ENCODE results near the gene EIF6.
A peak's percentile ranks its signal among the peaks of the same experiment; 100 is the strongest.

EIF6 gene

GRCh38 chr20:35312318-35312717 is 27.7 kb upstream of the EIF6 start:
- DNase-seq (ENCODE audit: low read depth in 2 of 2): no peak

DNA sequence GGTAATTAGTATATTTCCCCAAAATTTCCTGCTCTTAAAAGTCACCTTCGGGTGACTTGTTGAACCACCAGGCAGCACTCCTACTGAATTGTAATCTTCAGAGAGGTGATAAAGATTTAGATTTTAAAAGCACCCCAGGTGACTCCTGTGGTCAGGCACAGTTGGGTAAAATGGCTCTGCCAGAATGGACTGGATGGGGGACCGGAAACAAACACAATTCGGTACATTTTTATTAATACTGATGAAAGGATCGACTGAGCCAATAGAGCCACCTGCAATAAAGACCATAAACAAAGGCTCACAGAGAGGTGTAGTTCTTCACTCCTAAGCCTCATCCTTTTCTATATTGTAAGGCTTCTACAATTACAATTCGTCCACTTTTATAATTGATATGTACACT is 27.2 kb upstream of the EIF6 start:
- DNase-seq (ENCODE audit: low read depth in 2 of 2): no peak

- no peak for DNase-seq (ENCODE audit: low read depth in 2 of 2)
Measured at GRCh38 chr20:35311409-35311808, 26.8 kb upstream of the EIF6 start.

DNA sequence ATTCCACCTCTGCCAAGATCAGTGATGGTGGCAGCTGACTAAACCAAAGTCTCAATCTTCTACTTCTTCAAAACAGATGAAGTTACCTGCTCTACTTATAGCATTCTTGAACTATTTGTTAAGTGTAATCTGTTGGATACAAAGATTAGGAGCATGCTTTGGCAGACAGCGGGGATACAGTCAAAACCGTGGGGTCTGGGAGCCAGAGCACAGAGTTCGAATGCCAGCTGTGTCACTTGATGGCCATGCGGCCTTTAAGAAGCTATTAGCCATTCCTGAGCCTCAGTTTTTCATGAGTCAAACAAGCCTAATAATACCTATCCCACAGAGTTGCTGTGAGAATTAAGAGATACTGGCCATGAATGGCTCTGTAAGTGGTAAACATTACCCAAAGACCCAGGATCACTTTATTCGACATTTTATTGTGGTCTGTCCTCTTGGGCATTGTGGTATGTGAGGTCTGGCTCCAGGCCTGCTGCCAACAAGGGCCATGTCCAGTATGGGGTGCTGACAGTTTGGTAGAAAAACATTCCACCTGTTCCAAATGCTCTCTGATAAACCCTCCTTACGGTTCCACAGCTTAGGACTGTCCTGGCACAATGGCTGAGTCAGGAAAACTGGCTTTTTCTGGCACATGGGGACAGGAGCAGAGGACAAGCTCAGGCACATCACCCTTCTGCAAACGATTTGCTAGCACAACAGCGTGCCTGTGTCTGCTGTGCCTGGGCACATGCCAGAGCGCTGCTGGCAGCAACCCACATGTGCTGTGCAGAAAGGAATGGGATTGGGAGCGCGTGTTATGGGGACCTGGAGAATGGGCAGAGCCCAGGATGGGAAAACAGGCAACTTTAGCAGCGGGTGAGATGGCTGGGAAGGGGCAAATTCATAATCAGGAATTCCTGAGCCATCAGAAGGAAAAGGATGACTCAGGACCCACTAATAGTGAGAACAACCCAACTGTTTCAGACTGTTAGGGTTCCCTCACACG is 23.4 kb upstream of the EIF6 start:
- DNase-seq (ENCODE audit: low read depth in 2 of 2): no peak

DNA sequence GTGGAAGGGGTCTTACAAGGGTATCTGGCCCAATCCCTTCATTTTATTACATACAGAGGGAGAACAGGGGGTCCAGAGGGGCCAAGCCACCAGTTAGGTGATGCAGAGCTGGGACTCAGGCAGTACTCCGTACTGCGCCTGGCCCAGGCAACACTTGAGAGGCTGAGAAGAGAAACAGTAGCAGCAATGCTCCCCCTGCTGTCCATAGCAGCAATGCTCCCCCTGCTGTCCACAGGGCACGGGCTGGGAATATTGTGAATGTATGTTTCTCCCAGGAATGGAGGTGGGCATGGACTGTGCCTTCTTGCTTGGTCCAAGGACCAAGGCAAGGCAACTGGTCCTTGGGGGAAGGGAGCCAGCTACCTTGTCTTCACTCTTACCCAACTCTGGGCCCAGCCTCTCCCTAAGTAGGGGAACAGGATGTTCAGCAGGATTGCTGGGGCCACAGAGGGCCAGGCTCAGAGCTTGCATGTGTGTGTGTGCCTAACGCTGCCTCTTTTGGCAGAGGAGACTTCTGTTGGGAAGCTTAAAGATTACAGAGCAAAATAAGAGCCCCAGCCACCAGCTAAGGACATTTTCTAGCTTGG is 22.5 kb upstream of the EIF6 start:
- DNase-seq (ENCODE audit: low read depth in 2 of 2): no peak

- DNase-seq (ENCODE audit: low read depth in 2 of 2): peak; percentile 24 to 36
Measured at GRCh38 chr20:35305682-35306556, 21.3 kb upstream of the EIF6 start.

- DNase-seq (ENCODE audit: low read depth in 2 of 2): no peak
Measured at GRCh38 chr20:35304956-35305355, 20.4 kb upstream of the EIF6 start.

GRCh38 chr20:35303735-35304491 is 19.3 kb upstream of the EIF6 start:
- peak; percentile 60 to 63 for DNase-seq (ENCODE audit: low read depth in 2 of 2)

DNA sequence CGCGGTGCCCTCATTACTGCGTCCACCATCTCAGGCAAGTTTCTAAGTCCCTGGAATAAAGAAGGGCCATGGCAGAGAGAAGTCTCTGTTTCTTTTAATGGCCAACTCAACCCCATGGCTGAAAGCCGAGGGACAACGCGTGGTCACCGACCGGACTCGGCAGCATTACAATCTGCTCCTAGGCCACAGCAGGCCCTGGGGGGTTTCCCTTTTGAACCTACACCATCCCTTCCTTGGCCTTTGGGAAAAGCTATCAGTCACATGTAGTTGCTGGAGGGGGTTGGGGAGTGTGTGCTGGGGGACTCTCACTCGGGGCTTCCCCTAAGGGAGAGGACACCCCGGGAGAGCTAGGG is 18.8 kb upstream of the EIF6 start:
- no peak for DNase-seq (ENCODE audit: low read depth in 2 of 2)

GRCh38 chr20:35302421-35303335 is 18.1 kb upstream of the EIF6 start:
- no peak for DNase-seq (ENCODE audit: low read depth in 2 of 2)

DNA sequence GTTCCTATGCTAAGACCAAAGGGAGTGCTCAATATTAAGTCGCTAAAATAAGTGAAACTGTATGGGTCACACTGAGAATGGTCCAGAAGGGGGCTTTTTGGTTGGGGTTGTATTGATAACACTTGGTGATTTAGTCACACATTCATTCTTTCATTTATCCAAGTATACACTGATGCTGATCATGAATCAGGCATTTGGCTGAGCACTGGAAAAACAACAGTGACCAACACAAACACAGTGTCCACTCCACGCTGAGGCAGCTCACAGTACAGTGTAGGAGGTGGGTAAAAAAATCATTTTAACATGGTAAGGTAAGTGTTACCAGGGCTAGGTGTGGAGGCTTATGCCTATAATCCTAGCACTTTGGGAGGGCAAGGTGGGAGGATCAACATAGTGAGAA is 16.9 kb upstream of the EIF6 start:
- no peak for DNase-seq (ENCODE audit: low read depth in 2 of 2)

DNA sequence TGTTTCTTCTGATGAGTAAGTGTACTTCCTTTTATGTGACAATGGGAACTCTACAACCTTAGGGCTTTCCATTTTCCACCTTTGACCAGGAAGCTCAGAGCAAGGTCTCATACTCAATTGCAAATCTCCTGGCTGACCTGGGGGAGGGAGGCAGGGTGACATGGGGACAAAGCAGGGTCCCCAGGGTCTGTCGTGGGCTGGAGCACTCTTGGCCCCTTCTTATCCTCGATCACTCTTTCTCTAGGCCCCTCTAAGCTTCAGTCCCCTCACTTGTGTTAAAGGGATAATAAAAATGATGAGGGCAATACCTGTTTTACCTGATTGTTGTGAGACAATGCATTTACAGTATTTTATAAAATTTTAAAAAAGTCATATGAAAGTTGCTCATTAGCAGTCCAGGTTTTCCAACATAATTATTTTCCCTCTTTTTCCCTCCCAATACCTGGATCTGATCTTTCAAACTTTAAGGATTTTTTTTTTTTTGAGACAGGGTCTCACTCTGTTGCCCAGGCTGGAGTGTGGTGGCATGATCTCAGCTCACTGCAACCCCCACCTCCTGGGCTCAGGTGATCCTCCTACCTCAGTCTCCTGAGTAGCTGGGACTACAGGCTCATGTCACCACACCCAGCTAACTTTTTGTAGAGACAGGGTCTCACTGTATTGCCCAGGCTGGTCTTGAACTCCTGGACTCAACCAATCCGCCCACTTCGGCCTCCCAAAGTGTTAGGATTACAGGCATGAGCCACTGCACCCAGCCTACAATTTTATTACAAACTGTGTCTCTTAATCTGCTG is 16.1 kb upstream of the EIF6 start:
- no peak for DNase-seq (ENCODE audit: low read depth in 2 of 2)

DNA sequence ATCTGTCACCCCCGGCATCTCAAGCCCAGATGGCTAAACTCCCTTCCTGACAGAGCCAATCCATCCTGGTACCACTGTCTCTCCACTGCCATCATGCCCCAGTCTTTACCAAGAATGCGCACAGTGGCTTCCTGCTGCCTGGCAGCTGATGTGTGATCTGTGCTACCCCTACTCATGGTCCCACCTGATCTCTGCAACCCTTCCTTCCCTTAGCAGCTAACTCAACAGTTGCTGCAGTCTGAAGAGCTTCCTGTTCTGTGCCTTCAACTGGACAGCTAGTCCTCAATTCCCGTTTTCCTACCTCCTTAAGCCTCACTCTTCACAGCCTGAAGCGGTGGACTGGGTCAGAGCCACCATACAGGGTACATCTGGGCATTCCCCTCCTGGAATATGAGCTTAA is 15.2 kb upstream of the EIF6 start:
- DNase-seq (ENCODE audit: low read depth in 2 of 2): no peak

DNA sequence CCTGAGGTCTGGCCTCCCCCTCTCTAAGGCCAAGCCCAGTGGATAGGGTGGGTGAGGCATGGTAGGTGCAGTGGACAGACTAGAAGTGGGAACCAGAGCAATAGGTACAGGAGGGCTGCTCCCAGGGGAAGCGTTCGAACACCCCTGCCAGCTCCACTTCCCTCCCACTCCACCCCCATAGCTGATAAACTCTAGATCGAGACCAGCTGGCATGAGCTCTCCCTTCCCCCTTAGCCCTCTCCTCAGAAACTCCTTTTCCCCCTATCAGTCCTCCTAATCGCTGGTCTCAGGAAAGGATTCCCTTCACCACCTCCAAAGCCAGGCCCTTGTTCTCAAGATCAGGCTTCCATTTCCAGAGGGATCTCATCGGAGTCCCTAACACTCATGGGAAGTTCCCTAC is 13.7 kb upstream of the EIF6 start:
- DNase-seq (ENCODE audit: low read depth in 2 of 2): no peak

DNA sequence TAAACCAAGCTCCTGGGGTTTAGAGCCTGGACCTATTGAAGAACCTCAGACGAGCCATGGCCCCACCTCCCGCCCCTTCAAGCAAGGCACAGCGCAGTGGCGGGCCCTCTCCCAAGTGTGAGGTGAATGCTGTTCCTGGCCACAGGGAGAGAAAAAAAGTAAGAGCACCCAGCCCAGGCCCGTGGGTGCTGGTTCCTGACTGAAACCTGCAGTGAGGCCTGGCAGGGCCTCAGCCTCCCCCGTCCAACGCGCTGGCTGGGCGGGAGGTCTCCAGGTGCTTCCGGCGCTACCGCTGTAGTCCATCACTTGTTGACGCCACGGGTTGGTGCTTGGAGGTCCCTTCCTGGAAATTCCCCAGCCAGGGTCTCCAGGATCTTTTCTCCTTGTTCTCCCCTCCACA is 13.2 kb upstream of the EIF6 start:
- no peak for DNase-seq (ENCODE audit: low read depth in 2 of 2)

GRCh38 chr20:35297155-35297554 is 12.6 kb upstream of the EIF6 start:
- no peak for DNase-seq (ENCODE audit: low read depth in 2 of 2)

DNA sequence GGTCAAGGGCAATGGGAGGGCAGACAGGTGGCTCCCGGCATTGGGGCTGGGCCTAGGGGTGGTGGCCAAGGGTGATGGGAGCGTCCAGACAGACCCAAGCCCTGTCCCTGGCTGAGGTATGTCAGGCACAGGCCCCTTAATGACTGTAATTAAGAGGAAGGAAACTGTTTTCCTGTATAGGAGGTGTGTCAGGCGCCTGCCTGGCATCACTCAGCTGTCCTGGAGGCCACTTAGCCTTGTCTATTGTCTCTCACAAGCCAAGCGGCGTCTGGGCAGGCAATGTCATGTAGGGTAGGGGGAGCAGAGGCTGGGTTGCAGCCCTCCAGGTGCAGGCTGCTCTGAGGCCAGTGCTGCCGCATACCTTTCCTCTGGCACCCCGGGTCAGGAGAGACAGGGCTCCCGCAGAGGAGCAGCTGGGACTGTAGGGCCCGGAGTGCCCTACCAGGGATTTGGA is 11.6 kb upstream of the EIF6 start:
- DNase-seq (ENCODE audit: low read depth in 2 of 2): no peak

GRCh38 chr20:35295674-35296073 is 11.1 kb upstream of the EIF6 start:
- DNase-seq (ENCODE audit: low read depth in 2 of 2): no peak

DNA sequence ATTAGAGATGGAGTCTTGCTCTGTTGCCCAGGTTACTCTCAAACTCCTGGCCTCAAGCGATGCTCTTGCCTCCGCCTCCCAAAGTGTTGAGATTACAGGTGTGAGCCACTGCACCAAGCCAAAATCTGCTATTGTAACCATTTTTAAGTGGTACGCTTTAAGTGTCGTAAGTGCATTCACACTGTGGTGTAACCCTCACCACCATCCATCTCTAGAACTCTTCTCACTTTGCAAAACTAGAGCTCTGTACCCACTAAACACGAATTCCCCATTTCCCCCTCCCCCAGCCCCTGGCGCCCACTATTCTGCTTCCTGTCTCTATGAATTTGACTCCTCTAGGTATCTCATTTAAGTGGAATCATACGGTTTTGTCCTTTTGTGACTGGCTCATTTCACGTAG is 10.5 kb upstream of the EIF6 start:
- no peak for DNase-seq (ENCODE audit: low read depth in 2 of 2)

DNA sequence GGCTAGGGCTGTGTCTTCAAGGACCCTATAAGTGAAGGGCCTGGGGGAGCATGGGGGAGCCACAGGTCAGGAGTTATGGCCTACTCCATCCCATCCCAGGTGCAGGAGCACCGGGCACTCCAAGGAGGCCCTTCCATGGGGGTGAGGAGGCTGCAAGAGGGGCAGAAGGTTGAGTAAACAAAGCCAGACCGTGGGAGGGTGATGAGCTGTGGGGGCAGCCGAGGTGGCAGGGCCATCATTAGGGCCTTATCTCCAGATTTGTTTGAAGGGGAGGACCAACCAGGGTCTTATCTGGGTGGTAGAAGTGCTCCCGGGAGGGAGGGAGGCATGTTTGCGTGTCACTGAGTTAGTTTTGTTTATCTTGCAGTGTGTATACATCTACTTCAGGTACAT is 9.7 kb upstream of the EIF6 start:
- DNase-seq (ENCODE audit: low read depth in 2 of 2): no peak

Measured in activated CD8-positive, alpha-beta memory T cell treated with anti-CD3 and anti-CD28 coated beads for 4 hours (primary cell).